Measurements from ENCODE around the gene TMEM266. TPM values are rescaled to one million over a fixed set of nuclear protein-coding genes. Genes with fewer than 3 reads are reported as not detected.

The TMEM266 gene
- total RNA-seq, 1 donor from 2014 or later = 1.4 TPM

DNA sequence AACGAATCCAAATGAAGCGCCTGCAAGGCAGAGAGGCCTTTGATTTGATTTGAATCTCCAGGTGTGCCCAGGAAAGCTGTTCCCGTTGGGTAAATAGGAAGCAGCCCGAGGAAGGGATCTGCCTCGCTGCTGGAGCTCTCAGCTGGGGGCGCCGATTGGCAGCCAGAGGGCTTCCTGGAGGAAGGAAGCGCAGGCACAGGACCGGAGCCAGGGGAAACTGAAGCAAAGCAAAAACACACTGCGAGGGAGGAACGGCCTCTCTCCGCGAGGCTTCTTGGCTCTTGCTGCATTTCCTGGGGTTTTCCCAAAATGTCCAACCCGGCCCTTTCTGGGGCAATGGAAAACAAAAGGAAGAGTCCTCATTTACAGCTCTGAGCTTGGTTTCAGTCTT, 80.3 kb downstream of the TMEM266 start:
- peak overlapping the region; percentile 9 for H3K4me3 ChIP-seq
- ATAC-seq = peak in 1 of 2 donors; percentile 54
- H3K4me1 ChIP-seq = peaks cover 9% of the 10 kb centered on the region
- no peaks in the 10 kb centered on the region for H3K9me3 ChIP-seq
- no peaks in the 10 kb centered on the region for H3K27me3 ChIP-seq (ENCODE audit: low read depth)
- H3K27ac ChIP-seq = peak overlapping the region; percentile 5
- no peak for DNase-seq
- no peaks in the 10 kb centered on the region for H3K36me3 ChIP-seq
- TF ChIP-seq, protein P1, sequence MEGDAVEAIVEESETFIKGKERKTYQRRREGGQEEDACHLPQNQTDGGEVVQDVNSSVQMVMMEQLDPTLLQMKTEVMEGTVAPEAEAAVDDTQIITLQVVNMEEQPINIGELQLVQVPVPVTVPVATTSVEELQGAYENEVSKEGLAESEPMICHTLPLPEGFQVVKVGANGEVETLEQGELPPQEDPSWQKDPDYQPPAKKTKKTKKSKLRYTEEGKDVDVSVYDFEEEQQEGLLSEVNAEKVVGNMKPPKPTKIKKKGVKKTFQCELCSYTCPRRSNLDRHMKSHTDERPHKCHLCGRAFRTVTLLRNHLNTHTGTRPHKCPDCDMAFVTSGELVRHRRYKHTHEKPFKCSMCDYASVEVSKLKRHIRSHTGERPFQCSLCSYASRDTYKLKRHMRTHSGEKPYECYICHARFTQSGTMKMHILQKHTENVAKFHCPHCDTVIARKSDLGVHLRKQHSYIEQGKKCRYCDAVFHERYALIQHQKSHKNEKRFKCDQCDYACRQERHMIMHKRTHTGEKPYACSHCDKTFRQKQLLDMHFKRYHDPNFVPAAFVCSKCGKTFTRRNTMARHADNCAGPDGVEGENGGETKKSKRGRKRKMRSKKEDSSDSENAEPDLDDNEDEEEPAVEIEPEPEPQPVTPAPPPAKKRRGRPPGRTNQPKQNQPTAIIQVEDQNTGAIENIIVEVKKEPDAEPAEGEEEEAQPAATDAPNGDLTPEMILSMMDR (IDR thresholded peaks at IDR 0.05) = no peak
- intact Hi-C loops (cut with DNase I) = no loop called here

GRCh38 chr15:76146812-76147211, 87.0 kb downstream of the TMEM266 start:
- DNase-seq (no peak), ATAC-seq (no peak)
- Histone ChIP-seq H3K9me3 (no peaks in the 10 kb centered on the region), H3K4me1 (peaks cover 14% of the 10 kb centered on the region), H3K27me3 (ENCODE audit: low read depth) (peaks cover 8% of the 10 kb centered on the region), H3K27ac (no peak overlapping the region), H3K36me3 (no peaks in the 10 kb centered on the region), H3K4me3 (no peak overlapping the region)
- intact Hi-C loops (cut with DNase I) = no loop called here
- TF ChIP-seq, protein P1 (IDR thresholded peaks at IDR 0.05) = no peak

GRCh38 chr15:76147906-76148570, 88.3 kb downstream of the TMEM266 start:
- Histone ChIP-seq H3K27ac (no peak overlapping the region), H3K4me3 (no peak overlapping the region), H3K27me3 (ENCODE audit: low read depth) (peaks cover 8% of the 10 kb centered on the region), H3K36me3 (no peaks in the 10 kb centered on the region), H3K4me1 (peaks cover 14% of the 10 kb centered on the region), H3K9me3 (no peaks in the 10 kb centered on the region)
- intact Hi-C loops (cut with DNase I) = no loop called here
- TF ChIP-seq, protein P1 (IDR thresholded peaks at IDR 0.05) = peak; percentile 97
- peak; percentile 56 to 72 for ATAC-seq
- DNase-seq = no peak

DNA sequence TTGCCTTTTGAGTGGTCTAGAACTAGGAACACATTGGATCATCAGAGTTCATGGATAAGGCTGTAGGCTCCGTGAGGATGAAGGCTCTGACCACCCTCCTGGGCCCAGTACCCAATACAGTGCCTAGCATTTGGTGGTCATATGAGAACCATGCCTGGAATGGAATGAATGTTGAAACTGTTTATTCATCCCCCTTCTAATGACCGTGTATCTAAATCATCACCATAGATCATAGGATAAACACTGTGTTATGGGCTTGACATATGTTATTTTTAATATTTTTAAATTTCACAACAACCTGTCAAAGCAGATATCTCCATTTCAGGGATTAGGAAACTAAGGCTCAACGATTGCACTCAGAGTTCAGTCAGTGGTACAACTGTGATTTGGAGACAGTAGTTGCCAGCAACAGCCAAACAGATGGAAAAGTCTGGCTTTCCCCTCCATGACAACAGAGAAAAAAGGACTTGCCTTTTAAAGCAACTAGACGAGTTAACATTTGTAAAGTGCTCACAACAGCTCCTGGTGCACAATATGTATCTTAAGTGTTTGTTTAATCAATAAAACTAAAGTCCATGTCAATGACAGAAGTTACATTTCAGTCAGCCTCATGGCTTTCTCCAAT, 89.6 kb downstream of the TMEM266 start:
- Histone ChIP-seq H3K4me3 (no peak overlapping the region), H3K4me1 (peaks cover 14% of the 10 kb centered on the region), H3K9me3 (no peaks in the 10 kb centered on the region), H3K36me3 (no peaks in the 10 kb centered on the region), H3K27me3 (ENCODE audit: low read depth) (peaks cover 8% of the 10 kb centered on the region), H3K27ac (peak overlapping the region; percentile 36)
- TF ChIP-seq, protein P1 (IDR thresholded peaks at IDR 0.05) = no peak
- intact Hi-C loops (cut with DNase I) = no loop called here
- ATAC-seq (no peak), DNase-seq (no peak)

DNA sequence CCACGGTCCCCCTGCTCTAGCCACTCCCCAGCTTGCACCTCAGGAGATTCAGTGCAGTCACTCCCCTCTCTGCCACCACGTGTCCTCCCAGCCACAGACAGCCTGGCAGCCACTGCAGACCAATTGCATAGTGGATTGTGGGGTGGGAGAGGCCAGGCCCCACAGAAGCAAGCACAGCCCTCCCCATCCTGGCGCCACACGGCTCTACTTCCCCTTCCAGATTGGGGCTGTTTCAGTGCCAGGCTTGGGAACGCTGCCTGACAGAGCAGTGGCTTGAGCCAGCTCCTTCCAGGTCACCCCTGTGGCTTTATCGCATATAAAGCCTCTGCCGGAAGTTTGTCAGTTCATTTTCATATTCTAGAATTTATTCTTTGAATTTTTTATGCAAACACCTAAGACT, 90.7 kb downstream of the TMEM266 start:
- no peak overlapping the region for H3K4me3 ChIP-seq
- H3K36me3 ChIP-seq = no peaks in the 10 kb centered on the region
- intact Hi-C loops (cut with DNase I) = no loop called here
- no peaks in the 10 kb centered on the region for H3K9me3 ChIP-seq
- TF ChIP-seq, protein P1 (IDR thresholded peaks at IDR 0.05) = no peak
- H3K27me3 ChIP-seq (ENCODE audit: low read depth) = peaks cover 8% of the 10 kb centered on the region
- H3K27ac ChIP-seq = peak overlapping the region; percentile 36
- peak; percentile 59 to 67 for ATAC-seq
- peak; percentile 59 for DNase-seq
- H3K4me1 ChIP-seq = peaks cover 14% of the 10 kb centered on the region

Measured in lower lobe of right lung (tissue), 2 donors.